ENCODE results near the gene JAZF1.

GRCh38 chr7:28108747-28109146, 71.8 kb downstream of the JAZF1 start:
- TF ChIP-seq ZFP36 (IDR thresholded peaks at IDR 0.05; ENCODE audit: low read depth, low read length, partially characterized antibody), result no peak
- TF ChIP-seq NR3C1 (CRISPR knock-in tag; IDR thresholded peaks at IDR 0.05), result no peak
- no peak for TF ChIP-seq POLR2A (conservative IDR thresholded peaks at IDR 0.05)
- no peak for TF ChIP-seq ZNF121 (CRISPR knock-in tag; conservative IDR thresholded peaks at IDR 0.05)
- no peak for TF ChIP-seq CBFB (CRISPR knock-in tag; IDR thresholded peaks at IDR 0.05)

Data from K562 (cell line).